Measurements from ENCODE around the gene TXNL4B.

- TF ChIP-seq CTCF (IDR thresholded peaks at IDR 0.05; ENCODE audit: low read depth, low read length) (peak; percentile 63), POLR2A (IDR thresholded peaks at IDR 0.05; ENCODE audit: extremely low read depth, insufficient read length) (no peak), MYC (IDR thresholded peaks at IDR 0.05; ENCODE audit: low read depth, low read length) (no peak)
These were observed 6.0 kb upstream of the TXNL4B start for GRCh38 chr16:72099377-72099818.
